Hippocampal formation (tissue), 2 donors: ENCODE results near the gene ANAPC10.
A peak's percentile ranks its signal among the peaks of the same experiment; 100 is the strongest.
"Not testable (repeated sequence)": the region's sequence is repeated elsewhere in the genome, so short reads cannot be mapped to it uniquely, and the experiment has no call there.

Experiments
- DNase-seq, 2 donors: peaks; one replicate each; lab custom pipeline; 2025; lab: John Stamatoyannopoulos, UW

The ANAPC10 gene, protein sequence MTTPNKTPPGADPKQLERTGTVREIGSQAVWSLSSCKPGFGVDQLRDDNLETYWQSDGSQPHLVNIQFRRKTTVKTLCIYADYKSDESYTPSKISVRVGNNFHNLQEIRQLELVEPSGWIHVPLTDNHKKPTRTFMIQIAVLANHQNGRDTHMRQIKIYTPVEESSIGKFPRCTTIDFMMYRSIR

DNA sequence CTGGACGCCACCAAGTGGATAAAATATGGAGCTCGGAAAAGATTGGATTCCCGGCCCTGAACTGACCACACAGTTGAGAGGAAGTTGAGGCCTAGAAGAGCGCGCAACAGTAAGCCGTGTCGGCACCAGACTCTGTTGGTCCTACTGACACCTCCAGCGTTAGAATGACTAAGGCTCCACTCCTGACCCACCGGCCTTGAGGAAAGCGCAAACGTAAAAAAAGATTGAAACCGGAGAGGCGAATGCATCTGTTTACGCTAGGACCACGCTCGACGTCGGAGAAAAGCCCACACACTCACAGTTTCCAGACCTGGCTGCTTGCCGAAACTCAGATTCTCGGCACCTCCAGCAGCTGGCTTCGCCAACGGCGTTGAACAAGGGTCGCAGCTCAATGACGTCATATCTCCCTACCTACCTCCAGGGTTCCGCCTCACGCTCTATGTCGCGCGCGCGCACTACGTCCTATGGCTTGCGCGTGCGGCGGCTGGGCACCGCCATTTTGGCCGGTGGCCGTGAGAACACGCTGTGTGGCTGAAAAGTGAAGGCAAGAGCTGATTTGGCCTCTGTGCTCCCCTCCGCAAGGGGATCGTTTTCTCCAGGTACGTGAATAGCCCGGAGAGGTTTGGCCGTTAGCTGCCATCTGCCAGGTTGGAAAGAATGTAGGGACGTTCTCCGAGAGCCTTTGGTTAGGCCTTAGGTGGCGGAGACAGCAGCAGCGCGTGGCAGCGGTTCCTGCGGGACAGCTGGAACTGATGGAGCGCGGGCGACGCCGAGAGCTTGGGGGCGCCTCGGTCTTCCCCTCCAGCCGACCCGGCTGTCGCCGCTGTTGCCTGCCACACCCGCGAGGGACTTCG, at the start of gene ANAPC10, which contains the start of gene ABCE1:
ANAPC10 (minus strand) TSS at position 376 of the 854 bp plus-strand sequence. CDS start 2,097 bp downstream, outside the sequence.
ABCE1 (plus strand) TSS at position 491 of the 854 bp plus-strand sequence. CDS start 6,102 bp downstream, outside the sequence.
- peak; percentile 78 to 90 for DNase-seq

DNA sequence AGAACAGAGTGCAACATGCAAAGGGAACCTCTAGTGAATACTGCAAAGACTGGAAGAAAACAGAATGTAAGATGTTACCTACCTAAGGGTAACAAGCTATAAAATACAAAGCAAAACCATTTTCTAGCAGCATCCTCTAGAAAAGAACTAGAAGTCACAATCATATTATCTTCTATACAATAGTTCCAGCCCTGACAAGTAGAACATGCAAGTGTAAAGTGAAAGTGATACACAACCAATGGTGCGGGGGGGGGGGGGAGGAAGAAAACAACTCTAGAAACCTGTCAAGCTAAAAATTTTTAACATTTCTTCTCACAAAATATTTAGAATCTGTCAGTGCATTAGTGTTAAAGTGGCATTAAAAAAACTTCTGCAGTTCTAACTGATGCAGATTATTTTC, 38.2 kb upstream of the ANAPC10 start:
- not testable (repeated sequence) for DNase-seq

- no peak for DNase-seq
Measured at GRCh38 chr4:145132511-145133098, 34.6 kb upstream of the ANAPC10 start.

- DNase-seq, result no peak
Measured at GRCh38 chr4:145131848-145132247, 33.9 kb upstream of the ANAPC10 start.

DNA sequence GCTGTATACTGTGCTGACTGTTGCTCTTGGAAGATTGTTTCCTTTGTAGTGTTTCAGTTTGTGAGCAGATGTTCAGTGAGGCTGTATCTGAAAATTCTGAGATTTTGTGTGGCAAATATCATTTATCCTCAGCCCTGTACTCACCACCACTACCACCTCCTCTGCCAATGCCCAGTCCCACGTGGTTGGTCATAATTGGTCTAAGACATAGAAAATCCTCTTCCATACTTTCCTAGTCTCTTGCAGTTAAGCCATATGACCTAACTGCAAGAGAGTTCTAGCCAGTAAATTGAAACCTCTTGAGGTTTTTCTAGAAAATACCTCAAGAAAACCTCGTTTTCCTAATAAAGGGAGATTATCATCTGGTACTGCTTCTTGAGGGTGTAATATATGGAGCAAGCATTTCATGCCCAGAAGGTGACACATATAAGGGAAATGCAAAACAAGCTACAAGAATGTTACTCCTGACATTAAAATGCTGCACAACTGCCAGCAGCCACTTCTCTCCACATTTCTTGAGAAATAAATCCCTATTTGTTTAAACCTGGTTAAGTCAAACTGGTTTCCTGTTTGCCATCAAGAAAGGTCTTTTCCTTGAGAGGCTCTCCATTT, 32.9 kb upstream of the ANAPC10 start:
- DNase-seq, result no peak

- no peak for DNase-seq
Measured at GRCh38 chr4:145130130-145130529, 32.1 kb upstream of the ANAPC10 start.

DNA sequence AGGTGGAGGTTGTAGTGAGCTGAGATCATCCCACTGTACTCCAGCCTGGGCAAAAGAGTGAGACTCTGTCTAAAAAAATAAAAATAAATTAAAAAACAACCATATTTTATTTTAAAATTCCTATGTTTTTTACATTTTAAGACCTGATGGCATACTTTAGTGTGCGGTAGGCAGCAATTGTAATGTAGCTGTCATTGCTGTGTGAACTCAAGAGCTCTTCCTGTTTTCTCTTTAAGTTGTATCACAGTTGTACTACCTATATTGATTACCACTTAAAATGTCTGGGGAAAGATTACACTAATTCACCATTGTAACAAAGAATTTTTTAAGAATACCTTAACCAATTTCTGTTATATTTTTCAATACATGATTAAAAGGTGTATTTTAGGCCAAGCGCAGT, 27.4 kb upstream of the ANAPC10 start:
- DNase-seq, result no peak

- DNase-seq, result no peak
Measured at GRCh38 chr4:145108128-145108527, 10.1 kb upstream of the ANAPC10 start.

DNA sequence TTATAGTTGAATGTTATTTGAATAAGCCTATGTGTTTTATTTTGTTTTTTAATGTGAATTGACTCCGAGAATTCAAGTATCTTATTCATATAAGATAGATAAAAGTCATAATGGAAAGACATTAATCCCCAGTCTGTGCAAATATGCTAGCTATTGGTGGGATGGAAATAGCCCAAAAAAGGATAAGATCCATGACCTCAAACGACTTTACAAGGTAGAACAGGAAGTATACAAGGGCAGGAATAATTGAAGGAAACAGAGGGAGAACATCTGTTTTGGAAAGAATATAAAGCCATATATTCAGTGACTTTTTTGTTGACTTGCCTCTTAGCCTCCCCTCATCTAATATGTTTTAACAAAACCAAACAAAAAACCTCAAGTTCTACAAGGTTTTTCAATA, 9.1 kb upstream of the ANAPC10 start:
- no peak for DNase-seq

- no peak for DNase-seq
Measured at GRCh38 chr4:145103496-145103895, 5.5 kb upstream of the ANAPC10 start.

- DNase-seq, result no peak
Measured at GRCh38 chr4:145102619-145103018, 4.6 kb upstream of the ANAPC10 start.

- DNase-seq, result no peak
Measured at GRCh38 chr4:145101091-145101490, 3.1 kb upstream of the ANAPC10 start.

GRCh38 chr4:145099653-145100052, 1.7 kb upstream of the ANAPC10 start:
- no peak for DNase-seq

GRCh38 chr4:145098675-145099037, 660 bp upstream of the ANAPC10 start:
- peak in 1 of 2 donors; percentile 53 for DNase-seq

DNA sequence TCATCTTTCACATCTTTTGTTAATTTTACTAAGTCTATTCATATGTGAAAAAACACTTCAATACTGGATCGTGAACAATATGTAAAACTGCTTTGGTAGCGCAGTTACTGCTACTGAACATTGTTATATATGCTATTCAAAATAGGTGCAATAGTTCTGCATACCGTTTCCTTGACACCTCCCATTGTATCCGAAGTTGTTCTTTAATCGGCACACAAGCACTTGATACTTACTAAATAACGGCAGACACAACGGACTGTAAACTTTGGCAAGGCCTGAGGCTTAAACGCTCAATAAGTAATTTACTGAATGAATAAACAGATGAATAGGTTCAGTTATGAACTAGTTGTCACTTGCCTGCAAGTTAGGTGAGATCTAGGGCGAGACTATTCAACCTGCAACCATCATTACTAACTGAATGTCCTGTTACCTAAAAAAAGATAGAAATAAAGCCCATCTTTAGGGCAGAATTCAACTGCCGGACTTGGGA, 620 bp downstream of the ANAPC10 start:
- no peak for DNase-seq

DNA sequence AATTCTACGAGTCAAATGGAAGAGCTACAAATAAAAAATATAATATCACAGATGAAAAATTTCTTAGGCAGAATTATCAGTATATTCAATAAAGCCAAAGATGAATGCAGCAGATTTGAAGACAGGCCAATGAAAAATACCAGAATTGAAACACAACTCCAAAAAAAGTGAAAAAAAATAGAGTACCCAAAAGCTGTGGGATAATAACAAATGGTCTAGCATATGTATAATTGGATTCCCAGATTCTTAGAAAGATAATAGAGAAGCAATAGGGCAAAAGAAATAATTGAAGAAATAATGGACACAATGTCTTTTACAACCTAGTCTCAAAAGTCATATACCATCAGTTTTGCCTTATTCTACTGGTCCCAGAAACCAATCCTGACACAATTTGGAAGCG, 4.4 kb downstream of the ANAPC10 start:
- no peak for DNase-seq

- no peak for DNase-seq
Measured at GRCh38 chr4:145090380-145090779, 7.6 kb downstream of the ANAPC10 start.

GRCh38 chr4:145083891-145084605, 13.9 kb downstream of the ANAPC10 start:
- no peak for DNase-seq

DNA sequence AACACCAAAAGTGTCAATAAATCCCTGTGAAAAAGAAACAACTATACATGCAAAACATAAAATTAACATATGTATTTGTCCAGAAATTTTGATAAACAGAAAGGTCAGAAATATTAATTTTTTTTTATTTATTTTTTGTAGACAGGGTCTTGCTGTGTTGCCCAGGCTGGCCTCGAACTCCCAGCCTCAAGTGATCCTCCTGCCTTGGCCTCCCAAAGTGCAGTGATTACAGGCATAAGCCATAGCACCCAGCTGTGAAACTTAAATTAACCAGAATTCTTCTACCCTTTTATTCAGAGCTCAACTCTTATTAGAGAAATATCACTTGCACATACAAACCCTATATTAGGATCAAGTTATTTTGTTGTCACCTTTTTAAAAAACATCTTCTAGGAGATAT, 16.2 kb downstream of the ANAPC10 start:
- no peak for DNase-seq

DNA sequence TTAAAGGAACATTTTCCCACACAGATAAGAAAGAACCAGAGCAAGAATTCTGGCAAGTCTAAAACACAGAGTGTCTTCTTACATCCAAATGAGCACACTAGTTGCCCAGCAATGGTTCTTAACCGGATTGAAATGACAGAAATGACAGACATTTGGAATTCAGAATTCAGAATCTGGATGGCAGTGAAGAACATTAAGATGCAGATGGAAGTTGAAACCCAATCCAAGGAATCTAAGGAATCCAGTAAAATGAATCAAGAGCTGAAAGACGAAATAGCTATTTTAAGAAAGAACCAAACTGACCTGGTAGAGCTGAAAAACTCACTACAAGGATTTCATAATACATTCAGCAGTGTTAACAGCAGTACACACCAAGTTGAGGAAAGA, 21.5 kb downstream of the ANAPC10 start:
- no peak for DNase-seq

- DNase-seq, result no peak
Measured at GRCh38 chr4:145075742-145076468, 22.1 kb downstream of the ANAPC10 start.
